ENCODE data around the gene CCL19.
A peak's percentile ranks its signal among the peaks of the same experiment; 100 is the strongest.

The CCL19 gene

DNA sequence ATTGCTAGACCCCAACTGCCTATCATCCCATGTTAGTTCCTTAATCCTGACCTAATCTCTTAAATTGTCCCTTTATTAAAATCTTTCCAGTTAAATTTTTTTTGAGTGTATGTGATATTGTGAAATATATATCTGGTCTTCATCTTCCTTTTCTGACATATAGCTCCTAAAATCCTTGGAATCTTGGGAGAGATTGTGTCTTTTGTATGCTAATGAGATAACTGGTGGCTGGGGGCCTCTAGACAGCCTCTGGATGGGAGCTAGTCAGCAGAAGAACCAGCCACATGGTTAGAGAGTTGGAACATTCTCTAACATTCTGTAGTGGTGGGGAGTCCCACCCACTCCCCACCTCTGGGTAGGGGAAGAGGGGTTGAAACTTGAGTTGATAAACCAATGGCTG is 3.7 kb upstream of the CCL19 start:
- no peak for DNase-seq

DNA sequence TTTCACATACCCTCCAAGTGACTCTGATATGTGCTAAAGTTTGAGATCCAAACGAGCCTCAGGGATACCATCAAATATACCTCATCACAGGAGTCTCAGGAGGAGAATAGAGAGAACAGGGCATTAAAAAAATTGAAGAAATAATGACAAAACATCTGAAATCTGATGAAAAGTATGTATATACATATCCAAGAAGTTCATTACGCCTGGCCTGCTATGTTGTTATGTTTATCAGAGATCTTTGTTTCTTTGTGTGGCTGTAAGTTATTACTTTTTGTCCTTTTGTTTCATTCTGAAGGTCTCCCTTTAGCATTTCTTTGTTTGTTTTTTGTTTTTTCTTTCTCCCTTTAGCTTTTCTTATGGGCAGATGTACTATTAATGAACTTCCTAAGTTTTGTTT is 2.5 kb upstream of the CCL19 start:
- DNase-seq = no peak

- DNase-seq = no peak
Measured at GRCh38 chr9:34691936-34692315, 850 bp upstream of the CCL19 start.

GRCh38 chr9:34689512-34689911 is 1.6 kb downstream of the CCL19 start:
- no peak for DNase-seq

DNA sequence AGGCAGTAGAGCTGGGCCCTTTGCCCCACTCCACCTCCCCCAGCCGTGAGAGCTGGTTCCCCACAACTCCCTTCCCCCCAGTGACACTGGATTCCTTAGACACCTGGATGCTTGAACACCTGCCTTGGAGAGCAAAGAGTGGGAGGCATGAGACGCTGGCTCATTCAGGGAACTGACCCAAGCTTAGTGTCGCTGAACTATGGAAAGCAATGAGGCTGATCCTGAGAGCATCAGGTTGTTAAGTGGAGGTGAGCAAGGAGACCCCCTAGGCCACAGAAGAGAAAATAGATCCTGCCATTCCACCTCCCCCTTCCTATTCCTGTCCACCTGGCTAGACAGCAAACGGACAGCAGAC is 2.0 kb downstream of the CCL19 start:
- DNase-seq = no peak

DNA sequence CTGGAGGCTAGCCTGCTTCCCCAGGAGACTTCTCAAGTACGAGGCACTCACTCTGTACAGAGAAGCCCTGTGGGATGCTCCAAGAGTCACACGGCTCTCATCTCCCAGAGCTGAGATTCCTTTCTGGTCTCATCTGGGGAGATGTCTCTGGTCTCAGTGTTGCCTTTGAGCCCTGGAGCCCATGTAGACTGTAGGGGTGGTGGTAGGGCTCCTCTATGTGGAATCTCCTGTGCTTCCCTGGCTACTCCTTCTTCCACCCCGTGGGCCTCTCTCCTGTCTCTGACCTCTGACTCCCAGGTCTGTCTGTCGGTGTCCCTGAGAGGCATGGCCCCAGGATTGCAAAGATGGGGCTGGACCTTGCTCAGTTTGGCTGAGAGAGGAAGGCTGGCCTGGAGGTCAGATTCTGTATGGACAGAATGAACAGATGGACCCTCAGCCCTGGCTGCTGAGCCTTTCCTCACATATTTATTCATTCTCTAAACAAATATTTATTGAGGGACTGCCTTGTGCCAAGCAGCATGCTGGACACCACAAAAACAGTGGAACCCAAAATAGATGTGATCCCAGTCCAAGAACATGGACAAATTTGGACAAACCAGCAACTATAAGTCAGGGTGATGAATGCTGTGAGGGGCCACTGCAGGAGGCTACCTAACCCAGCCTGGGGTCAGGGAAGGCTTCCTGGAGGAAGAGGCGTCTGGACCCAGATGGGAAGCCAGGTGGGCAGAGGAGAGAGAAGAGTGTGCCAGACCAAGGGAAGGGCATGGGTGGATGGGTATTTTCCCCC is 2.6 kb downstream of the CCL19 start:
- no peak for DNase-seq

- no peak for DNase-seq
Measured at GRCh38 chr9:34687276-34688030, 3.6 kb downstream of the CCL19 start.

GRCh38 chr9:34686732-34687131 is 4.3 kb downstream of the CCL19 start:
- DNase-seq = no peak

DNA sequence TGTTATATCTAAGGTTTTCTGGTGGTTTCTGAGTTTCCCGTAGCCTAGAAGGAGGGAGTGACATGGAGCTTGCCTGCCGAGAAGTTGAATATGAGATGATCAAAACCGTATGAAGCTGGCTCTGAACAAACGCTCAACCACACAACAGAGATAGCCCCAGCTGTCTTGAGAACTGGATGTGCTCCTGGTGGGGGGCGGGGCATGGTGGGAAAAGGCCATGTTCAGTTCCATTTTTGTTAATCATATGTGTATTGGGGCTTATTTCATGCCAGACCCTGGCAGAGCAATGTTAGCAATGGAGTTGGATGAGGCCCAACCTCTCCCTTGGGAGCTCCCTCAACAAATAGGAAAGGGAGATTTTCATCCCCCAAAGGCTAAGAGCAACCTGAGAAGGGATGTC is 4.8 kb downstream of the CCL19 start:
- DNase-seq = no peak

DNA sequence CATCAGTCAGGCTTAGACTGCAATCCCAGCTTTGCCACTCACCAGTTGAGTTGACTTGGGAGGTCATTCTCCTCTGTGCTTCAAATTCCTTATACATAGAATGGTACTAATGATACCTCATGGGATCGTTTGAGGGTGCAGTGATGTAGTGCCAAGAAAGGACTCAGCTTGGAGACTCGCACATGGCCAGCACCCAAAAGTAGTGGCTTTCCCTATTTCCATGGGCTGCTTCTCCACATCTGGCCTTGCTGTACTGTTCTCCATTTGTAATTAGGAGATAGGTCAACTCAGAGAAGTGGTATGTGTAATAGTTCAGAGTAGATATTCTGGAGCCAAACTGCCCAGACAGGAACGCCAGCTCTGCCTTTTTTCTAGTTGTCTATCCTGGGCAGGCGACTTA is 5.5 kb downstream of the CCL19 start:
- DNase-seq = no peak

GRCh38 chr9:34684816-34685215 is 6.3 kb downstream of the CCL19 start:
- no peak for DNase-seq

DNA sequence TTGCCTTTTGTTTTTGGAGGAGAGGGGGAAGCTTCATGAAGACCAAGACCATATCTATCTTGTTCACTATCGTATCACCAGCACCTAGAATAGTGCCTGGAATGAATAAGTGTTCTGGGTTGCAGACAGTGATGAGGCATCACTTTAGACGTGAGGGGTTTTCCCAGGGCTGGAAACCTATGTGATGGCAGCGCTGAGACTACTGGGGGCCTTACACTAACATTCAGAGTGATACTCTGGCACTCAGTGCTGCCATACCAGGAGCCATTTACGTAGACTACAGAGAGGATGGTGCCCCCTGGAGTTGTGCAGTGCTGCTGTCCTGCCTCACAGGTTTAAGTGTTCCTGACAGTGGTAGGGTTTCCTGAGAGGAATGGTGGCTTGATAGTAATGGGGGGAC is 6.9 kb downstream of the CCL19 start:
- DNase-seq = no peak

DNA sequence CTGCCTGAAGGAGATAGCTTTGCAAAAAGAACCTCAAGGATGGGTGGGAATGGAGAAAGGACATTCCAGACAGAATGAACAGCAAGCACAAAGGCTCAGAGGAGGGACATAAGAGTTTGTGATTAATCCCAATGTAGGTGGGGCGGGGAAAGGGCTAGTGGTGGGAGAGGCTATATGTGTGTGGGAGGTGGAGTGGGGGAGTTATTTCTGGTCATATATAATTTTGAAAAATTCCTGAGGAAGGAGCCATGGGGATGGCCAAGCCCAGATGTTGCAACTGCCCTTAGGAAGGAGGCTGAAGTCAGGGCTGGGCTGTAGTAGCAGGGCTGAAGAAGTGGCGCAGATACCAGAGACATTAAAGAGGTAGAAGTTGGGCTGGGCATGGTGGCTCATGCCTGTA is 15.2 kb downstream of the CCL19 start:
- no peak for DNase-seq

- peak in 23 of 56 donors; percentile 1 to 53 (median 12) for DNase-seq
Measured at GRCh38 chr9:34675048-34675714, 15.9 kb downstream of the CCL19 start.

- no peak for DNase-seq
Measured at GRCh38 chr9:34674440-34674839, 16.6 kb downstream of the CCL19 start.

DNA sequence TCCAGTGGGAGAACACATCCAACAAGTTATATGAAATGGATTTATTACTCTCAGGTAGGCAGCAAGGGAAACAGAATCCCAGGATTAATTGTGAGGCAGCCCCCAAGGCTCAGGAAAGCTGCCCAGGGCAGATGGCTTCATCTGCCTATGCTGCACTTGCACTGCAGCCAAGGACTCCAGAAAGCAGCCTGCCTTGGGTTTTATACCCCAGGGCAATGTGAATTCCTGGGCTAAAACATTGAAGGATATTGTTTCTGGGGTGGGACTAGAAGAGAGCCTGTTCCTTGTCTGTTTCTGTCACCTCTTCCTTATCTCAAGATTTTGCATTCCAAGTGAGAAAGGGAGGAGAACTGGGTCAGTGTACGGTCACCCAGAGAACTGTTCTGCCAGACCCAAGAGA is 19.8 kb downstream of the CCL19 start:
- no peak for DNase-seq

DNA sequence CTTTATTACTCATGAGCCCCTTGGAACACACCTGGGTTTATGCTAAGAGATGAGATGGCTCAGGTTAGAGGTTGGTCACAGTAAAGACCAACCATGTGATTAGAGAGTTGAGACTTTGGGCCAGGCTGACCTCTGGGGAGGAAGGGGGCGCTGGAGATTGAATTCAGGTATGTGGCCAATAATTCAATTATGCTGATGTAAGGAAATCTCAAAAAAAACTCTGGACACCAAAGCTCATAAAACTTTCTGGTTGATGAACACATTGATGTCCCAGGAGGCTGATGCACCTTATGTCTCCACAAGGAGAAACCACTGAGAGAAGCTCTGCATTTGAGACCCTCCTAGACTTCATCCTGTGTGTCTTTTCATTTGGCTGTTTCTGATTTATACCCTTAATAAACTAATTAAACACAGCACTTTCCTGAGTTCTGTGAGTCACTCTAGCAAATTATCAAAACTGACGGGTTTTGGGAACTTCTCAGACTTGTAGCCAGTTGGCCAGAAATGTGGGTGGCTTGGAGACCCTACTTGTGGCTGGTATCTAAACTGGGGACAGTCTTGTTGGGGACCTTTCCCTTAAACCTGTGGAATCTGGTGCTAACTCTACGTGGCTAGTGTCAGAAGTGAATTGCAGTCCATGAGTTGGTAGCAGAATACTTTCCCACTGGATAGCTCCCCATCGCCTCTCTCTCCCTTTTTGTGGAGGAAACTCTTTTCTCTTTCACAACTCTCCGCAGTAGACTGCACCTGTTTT is 21.1 kb downstream of the CCL19 start:
- DNase-seq = no peak

GRCh38 chr9:34665381-34666250 is 25.5 kb downstream of the CCL19 start:
- peak in 55 of 56 donors; percentile 52 to 97 (median 89) for DNase-seq

GRCh38 chr9:34665067-34665380 is 26.1 kb downstream of the CCL19 start:
- peak in 1 of 56 donors; percentile 52 for DNase-seq

DNA sequence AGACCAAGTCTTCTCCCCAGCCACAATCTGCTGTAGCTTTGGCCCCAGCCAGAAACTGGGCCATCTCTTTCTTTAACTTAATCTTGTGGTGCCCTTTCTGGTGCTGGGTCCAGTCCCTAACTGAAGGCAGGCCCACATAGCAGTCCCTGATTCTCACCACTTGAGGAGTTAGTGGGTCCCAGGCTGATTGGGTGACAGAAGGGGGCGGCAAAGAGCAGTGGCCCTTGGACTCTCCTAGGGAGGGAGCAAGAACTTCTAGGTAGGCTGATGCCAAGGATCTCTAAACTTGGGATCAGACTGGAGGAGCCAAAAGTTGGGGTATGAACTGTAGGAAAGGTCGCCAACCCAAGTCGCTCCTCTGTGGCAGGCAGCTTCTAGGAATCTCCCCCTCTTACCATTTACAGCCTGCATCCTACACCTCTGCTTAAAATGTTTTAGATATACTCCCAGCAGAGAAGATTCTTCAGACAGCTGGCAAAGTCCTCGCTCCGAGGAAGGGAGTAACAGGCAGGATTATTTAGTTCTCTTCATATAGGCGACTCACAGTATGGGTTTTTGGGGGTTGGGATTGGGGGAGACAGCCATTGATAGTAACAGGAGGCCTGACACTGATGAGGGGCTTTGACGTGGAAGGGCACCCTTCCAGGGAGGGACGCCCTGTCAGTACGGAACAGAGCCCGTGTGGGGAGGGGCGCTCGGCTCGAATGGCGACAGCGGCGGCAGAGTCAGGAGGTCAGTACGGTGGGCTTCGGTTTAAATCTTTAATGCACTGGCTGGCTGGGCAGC is 26.6 kb downstream of the CCL19 start:
- DNase-seq = peak in 50 of 56 donors; percentile 6 to 85 (median 48)

Data from amygdala (tissue), 56 donors.